ENCODE results near the gene SLC41A3. TPM values are rescaled to one million over a fixed set of nuclear protein-coding genes. Genes with fewer than 3 reads are reported as not detected.

The SLC41A3 gene
- total and polyA plus RNA-seq, 2 of the 8 experiments (the other 6 are each of a cell fraction or from before 2014, with no cell fraction given): 30.2 to 56.4 TPM

DNA sequence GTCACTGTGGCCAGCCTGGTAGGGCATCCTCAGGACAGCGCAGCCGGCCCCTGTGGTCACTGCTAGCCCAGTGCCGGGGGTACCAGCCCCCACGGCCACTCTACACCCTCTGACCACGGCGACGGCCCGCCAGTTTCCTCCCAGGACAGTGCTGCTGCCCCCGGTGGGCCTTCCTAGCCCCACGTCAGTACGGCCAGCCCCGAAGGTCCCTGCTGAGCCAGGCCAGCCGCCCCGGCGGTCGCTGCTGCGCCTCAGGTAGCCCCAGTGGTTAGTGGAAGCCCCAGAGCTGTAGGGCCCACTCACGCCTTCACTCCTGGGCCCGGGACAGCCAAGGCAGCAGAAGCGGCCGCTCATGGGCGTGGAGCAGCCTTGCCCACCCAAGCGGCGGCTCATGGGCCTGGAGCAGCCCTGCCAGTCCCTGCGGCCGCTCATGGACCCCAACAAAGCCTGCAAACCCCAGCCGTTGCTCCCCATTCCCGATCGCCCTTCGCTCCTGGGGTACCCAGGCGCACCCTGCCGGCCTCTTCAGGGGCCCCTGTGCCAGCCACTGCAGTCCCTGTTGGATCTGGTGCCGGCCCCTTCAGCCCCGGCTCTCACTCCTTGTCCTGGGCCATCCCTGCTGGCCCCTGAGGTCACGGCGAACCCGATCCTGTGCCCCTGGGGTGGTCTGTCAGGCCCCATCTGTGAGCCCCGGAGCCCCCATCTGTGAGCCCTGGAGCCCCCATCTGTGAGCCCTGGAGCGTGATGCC is 124.4 kb downstream of the SLC41A3 start:
- H3K23me2 ChIP-seq (ENCODE audit: low read depth, low read length): no peaks in the 10 kb centered on the region
- 93% methylated on average over 36 of the region's 39 CpGs; no CpG with 5 or more reads in 1 of the 2 experiments for WGBS, 2 experiments (ENCODE audit: extremely low coverage in 1 of 2, insufficient coverage in 1 of 2, insufficient read length in 1 of 2, insufficient replicate concordance in 2 of 2, low coverage in 1 of 2, low lambda C conversion rate in 2 of 2, missing lambda C conversion rate in 1 of 2)
- H3K4me1 ChIP-seq (replicated peaks in 1 of 4; ENCODE audit: control insufficient read depth in 3 of 4, insufficient read depth in 4 of 4, low read length in 3 of 4): no peaks in the 10 kb centered on the region
- no peak overlapping the region for H3K9ac ChIP-seq (replicated peaks in 1 of 4; ENCODE audit: extremely low read depth in 1 of 4, low read depth in 3 of 4, low read length in 3 of 4)
- no peak overlapping the region for H2AK5ac ChIP-seq (ENCODE audit: low read depth, low read length)
- no peak overlapping the region for H3K56ac ChIP-seq (replicated peaks; ENCODE audit: insufficient read length, low read depth, low read length)
- no peak overlapping the region for H3K18ac ChIP-seq (ENCODE audit: extremely low read depth, low read length)
- H3K79me2 ChIP-seq (ENCODE audit: control insufficient read depth in 1 of 2, insufficient read depth in 2 of 2, low read length in 2 of 2): no peaks in the 10 kb centered on the region
- no peak for FAIRE-seq
- no peak overlapping the region for H3K4me3 ChIP-seq (ENCODE audit: extremely low read depth in 1 of 4, insufficient read depth in 2 of 4, low read depth in 3 of 4, low read length in 4 of 4)
- H2AFZ ChIP-seq (ENCODE audit: low read length): no peak overlapping the region
- H4K5ac ChIP-seq (ENCODE audit: insufficient read length, low read depth, low read length): no peak overlapping the region
- H4K91ac ChIP-seq (replicated peaks; ENCODE audit: insufficient read length, low read length): no peak overlapping the region
- no peak overlapping the region for H2BK5ac ChIP-seq (ENCODE audit: low read depth, low read length)
- no peak overlapping the region for H2BK120ac ChIP-seq (replicated peaks; ENCODE audit: low read depth, low read length)
- H3K36me3 ChIP-seq (ENCODE audit: control insufficient read depth in 2 of 4, insufficient read depth in 4 of 4, low read length in 3 of 4): no peaks in the 10 kb centered on the region
- no peak overlapping the region for H2BK12ac ChIP-seq (ENCODE audit: low read depth, low read length)
- TF ChIP-seq, protein P1, sequence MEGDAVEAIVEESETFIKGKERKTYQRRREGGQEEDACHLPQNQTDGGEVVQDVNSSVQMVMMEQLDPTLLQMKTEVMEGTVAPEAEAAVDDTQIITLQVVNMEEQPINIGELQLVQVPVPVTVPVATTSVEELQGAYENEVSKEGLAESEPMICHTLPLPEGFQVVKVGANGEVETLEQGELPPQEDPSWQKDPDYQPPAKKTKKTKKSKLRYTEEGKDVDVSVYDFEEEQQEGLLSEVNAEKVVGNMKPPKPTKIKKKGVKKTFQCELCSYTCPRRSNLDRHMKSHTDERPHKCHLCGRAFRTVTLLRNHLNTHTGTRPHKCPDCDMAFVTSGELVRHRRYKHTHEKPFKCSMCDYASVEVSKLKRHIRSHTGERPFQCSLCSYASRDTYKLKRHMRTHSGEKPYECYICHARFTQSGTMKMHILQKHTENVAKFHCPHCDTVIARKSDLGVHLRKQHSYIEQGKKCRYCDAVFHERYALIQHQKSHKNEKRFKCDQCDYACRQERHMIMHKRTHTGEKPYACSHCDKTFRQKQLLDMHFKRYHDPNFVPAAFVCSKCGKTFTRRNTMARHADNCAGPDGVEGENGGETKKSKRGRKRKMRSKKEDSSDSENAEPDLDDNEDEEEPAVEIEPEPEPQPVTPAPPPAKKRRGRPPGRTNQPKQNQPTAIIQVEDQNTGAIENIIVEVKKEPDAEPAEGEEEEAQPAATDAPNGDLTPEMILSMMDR (IDR thresholded peaks at IDR 0.05; ENCODE audit: control extremely low read depth in 1 of 3, insufficient read depth in 1 of 3, low read depth in 1 of 3, low read length in 3 of 3): peak in 1 of 3 experiments; percentile 21; a peak in 1 of 4 replicates
- TF ChIP-seq KDM1A (IDR thresholded peaks at IDR 0.05; ENCODE audit: borderline replicate concordance, low read length) (no peak), CBX8 (IDR thresholded peaks at IDR 0.05; ENCODE audit: borderline replicate concordance, low read depth, low read length) (no peak)
- H2BK15ac ChIP-seq (ENCODE audit: low read length): no peak overlapping the region
- CTCF ChIA-PET (ENCODE audit: partially characterized antibody): interaction anchor here (0.7 to 1.7 kb wide), 5 partner anchors 12 to 310 kb away, joined by 3 to 5 read pairs (median 3); no protein-coding TSS in a partner anchor
- H3K79me1 ChIP-seq (ENCODE audit: low read depth, low read length): no peaks in the 10 kb centered on the region
- H3K14ac ChIP-seq (ENCODE audit: insufficient read length): no peak overlapping the region
- H4K8ac ChIP-seq (ENCODE audit: extremely low read depth, insufficient read depth, low read length): no peak overlapping the region
- POLR2A ChIA-PET (ENCODE audit: partially characterized antibody): no interaction called here
- H3K9me3 ChIP-seq (ENCODE audit: insufficient read depth in 2 of 2, low read depth in 1 of 2, low read length in 1 of 2): no peaks in the 10 kb centered on the region
- H3K27ac ChIP-seq (ENCODE audit: low read depth, low read length): no peak overlapping the region
- no peaks in the 10 kb centered on the region for H4K20me1 ChIP-seq (replicated peaks in 1 of 2; ENCODE audit: control insufficient read depth in 1 of 2, insufficient read depth in 2 of 2, low read length in 2 of 2)
- H2BK20ac ChIP-seq (ENCODE audit: low read length): no peak overlapping the region
- H3K4me2 ChIP-seq (ENCODE audit: insufficient read depth in 1 of 2, low read depth in 2 of 2, low read length in 2 of 2): no peak overlapping the region
- no peak for DNase-seq (ENCODE audit: low read depth in 1 of 2, low spot score in 2 of 2)
- H3K23ac ChIP-seq (ENCODE audit: insufficient read length): no peak overlapping the region
- H3K4ac ChIP-seq (replicated peaks; ENCODE audit: insufficient read length, low read depth, low read length): no peak overlapping the region
- H3K27me3 ChIP-seq (replicated peaks in 1 of 4; ENCODE audit: control insufficient read depth in 3 of 4, extremely low read depth in 1 of 4, insufficient read depth in 3 of 4, low read length in 3 of 4): no peaks in the 10 kb centered on the region
